ENCODE data around the gene ZNF148.
A peak's percentile ranks its signal among the peaks of the same experiment; 100 is the strongest.

ZNF148 gene

DNA sequence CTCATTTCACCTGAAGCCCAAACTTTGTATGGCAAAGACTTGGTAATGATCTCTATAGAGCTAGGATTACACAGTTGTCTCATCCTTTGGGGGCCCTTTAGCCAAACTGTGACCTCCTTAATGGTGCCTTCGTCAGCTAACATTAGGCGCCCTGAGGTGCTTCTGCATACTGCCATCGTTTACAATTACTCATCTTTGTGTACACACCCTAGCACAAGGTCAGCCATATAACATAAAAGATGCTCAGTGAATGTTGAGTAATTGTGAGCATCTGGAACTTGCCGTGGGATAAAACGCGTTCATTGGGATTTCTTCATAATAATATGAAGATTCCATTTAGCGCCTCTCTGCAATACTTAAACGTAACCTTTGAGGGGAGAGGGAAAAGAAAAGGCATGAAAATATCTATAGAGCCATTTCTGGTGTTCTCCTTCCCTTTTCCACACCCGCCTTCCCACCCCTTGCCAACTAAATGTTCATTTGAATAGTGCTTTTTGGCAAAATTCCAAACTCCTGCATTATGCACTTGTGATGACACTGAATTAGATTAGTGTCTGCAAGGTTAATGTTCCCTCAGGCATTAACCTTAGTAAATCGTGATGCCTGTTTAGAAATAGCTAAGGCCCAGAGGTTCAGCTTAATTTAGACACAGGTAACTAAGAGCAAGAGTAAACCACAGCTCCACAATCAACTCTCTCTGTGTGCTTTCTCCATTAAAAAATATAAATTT lies 990 bp upstream of the ZNF148 start:
- H3K4me3 ChIP-seq (ENCODE audit: low read depth, low read length) = peak overlapping the region; percentile 60
- TF ChIP-seq, protein P1, sequence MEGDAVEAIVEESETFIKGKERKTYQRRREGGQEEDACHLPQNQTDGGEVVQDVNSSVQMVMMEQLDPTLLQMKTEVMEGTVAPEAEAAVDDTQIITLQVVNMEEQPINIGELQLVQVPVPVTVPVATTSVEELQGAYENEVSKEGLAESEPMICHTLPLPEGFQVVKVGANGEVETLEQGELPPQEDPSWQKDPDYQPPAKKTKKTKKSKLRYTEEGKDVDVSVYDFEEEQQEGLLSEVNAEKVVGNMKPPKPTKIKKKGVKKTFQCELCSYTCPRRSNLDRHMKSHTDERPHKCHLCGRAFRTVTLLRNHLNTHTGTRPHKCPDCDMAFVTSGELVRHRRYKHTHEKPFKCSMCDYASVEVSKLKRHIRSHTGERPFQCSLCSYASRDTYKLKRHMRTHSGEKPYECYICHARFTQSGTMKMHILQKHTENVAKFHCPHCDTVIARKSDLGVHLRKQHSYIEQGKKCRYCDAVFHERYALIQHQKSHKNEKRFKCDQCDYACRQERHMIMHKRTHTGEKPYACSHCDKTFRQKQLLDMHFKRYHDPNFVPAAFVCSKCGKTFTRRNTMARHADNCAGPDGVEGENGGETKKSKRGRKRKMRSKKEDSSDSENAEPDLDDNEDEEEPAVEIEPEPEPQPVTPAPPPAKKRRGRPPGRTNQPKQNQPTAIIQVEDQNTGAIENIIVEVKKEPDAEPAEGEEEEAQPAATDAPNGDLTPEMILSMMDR (IDR thresholded peaks at IDR 0.05; ENCODE audit: borderline replicate concordance, insufficient read depth, low read depth, low read length) = no peak

DNA sequence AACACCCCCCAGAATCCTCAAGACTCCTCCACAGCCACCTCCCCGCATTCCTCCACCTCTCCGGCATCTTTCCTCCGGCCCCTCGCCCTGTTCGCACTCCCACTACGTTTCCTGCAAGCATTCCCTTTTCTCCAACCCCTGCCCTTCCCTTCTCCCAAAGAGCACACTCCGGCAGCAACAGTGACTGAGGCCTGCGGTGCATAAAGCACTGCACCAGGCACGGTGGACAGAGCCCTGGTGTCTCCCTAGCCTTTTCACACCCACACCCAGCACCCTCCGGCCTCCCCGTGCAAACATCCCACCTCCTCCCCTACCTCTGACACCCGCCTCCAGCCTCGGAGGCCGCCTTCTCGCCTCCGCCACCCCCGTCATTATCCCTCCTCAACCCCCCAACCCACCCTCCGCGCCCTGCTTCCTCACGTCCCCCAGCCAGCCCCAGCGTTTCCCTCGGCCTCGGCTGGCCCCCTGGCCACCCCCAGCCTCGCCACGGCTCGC lies 577 bp downstream of the ZNF148 start:
- TF ChIP-seq, protein P1 (IDR thresholded peaks at IDR 0.05; ENCODE audit: borderline replicate concordance, insufficient read depth, low read depth, low read length) = no peak

DNA sequence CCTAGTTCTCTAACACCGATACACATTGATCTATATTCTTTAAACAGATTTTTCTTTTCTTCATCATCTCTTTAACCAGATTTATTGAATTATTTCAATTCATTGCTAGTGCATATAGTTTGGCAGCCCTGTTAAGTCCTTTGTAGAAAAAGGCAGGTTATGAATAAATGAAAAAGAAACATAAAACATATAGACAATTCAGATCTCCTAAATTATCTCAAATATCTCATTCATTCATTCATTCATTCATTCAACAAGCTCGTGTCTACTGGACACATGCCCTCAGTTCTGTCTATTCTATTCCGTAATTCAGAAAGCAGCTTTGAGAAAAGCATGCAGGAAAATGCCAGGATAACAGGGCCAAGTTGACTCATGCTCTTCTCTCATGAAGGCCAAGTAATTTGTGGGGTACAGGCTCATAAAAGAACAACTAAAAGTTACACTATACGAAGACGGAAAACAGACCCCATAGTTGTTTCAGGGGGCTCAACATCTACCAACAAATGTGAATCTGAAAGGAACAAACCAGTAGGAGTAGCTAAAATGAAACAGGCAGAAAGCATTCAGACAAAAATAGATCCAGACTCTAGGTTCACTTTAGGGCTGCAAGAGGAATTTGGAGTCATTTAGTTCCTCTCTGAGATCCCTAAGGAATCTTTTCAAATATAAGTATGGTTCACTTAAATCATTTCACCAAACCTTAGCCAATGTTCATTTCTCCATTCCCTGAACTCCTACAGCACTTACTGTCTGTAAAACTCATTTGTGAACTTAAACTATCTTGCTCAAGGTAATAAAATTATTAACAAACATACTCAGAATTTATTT lies 7.5 kb downstream of the ZNF148 start:
- H3K4me3 ChIP-seq (ENCODE audit: low read depth, low read length) = no peak overlapping the region
- TF ChIP-seq, protein P1 (IDR thresholded peaks at IDR 0.05; ENCODE audit: borderline replicate concordance, insufficient read depth, low read depth, low read length) = no peak

More for the DNA sequence above, 577 bp downstream of the ZNF148 start:
- peak overlapping the region; percentile 60 for H3K4me3 ChIP-seq (ENCODE audit: low read depth, low read length)

DNA sequence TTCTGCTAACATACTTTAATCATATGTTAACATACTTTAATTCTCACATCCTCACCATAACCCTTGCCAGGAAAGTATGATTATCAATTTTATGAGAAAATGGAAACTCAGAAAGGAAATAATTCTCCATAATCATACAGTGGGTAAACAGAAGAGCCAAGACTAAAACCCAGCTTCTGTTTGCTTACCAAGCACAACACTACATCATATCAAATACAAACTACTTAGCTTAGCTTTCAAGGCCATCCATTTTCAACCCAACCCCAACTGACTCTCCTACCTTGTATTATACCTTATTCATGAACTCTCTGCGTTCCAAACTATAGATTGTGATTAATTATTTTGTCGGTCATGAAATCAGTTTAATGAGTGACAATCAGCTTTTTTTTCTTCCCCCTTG lies 9.0 kb downstream of the ZNF148 start:
- TF ChIP-seq, protein P1 (IDR thresholded peaks at IDR 0.05; ENCODE audit: borderline replicate concordance, insufficient read depth, low read depth, low read length) = no peak
- no peak overlapping the region for H3K4me3 ChIP-seq (ENCODE audit: low read depth, low read length)

DNA sequence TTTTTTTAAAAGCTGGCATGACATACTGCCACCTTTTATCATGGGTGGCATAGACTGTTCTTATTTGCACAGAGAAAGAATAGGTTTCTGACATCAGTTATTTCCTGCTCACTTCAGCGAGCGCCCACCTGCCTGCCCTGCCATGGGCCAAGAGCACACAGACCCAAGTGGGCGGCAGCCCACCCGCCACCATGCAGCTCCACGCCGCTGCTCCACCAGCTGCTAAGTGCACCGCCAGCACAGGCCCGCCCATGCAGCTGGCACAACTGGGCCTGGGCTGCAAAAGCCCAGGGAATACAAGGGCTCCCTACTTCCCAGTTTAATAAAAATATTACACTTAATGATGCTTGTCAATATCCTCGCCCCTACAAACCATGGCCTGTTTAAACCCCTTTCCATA lies 15.4 kb downstream of the ZNF148 start:
- TF ChIP-seq, protein P1 (IDR thresholded peaks at IDR 0.05; ENCODE audit: borderline replicate concordance, insufficient read depth, low read depth, low read length) = no peak
- H3K4me3 ChIP-seq (ENCODE audit: low read depth, low read length) = peak overlapping the region; percentile 16

DNA sequence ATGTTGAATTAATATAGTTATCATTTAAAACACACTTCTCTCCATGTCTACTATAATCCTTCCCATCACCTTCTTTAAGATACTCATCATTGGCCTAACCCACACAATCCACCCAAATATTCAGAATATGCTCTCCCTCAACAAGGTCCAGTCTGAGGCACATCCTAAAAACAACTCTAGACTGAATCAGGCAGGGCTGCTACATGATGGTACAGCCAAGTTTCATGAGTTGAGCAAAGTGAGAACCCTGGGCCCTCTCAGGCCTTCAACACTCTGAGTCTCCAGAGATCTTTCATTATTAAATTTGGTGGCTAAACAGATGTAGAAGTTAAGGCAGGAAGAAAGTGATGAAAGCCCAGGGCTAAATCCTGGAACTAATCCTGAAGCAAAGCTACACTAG lies 16.2 kb downstream of the ZNF148 start:
- TF ChIP-seq, protein P1 (IDR thresholded peaks at IDR 0.05; ENCODE audit: borderline replicate concordance, insufficient read depth, low read depth, low read length) = no peak
- H3K4me3 ChIP-seq (ENCODE audit: low read depth, low read length) = no peak overlapping the region

Measured in GM12875 (cell line).